ENCODE data around the gene ZBTB17. TPM values are rescaled to one million over a fixed set of nuclear protein-coding genes. Genes with fewer than 3 reads are reported as not detected.
"Not testable (repeated sequence)": the region's sequence is repeated elsewhere in the genome, so short reads cannot be mapped to it uniquely, and the experiment has no call there.

Gene ZBTB17
- total RNA-seq, 1 donor from 2014 or later: 48.6 TPM

DNA sequence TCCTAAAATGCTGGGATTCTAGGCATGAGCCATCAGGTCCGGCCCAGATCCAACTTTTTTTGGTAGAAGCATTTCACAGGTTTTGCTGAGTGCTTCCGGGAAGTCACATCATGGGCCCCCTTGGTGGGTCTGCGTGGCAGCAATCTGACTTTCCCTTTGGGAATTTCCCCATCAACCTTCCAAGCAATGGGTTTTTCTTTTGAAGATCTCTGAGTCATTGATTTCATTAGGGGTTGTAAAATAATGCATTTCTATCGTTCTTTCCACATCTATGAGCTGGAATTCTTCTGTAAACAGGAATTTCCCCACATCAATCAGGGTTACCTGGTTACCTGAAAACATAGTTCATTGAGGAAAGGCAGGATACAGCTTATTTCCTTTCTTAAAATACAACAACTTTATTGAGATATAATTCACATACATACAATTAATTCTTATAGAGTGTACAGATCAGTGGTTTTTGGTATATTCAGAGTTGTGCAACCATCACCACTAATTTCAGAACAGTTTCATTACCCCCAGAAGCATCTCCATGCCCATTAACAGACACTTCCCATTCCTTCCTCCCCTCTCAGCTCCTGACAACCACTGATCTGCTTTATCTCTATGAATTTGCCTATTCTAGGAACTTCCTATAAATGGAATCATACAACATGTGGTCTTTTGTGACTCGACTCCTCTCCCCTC, 9.9 kb upstream of the ZBTB17 start:
- Mint-ChIP-seq H3K4me3 (no peak overlapping the region), H3K27ac (no peak overlapping the region), H3K9me3 (peaks cover 17% of the 10 kb centered on the region), H3K4me1 (no peaks in the 10 kb centered on the region), H3K36me3 (no peaks in the 10 kb centered on the region), H3K27me3 (ENCODE audit: low read depth) (peaks cover 5% of the 10 kb centered on the region)
- DNase-seq (ENCODE audit: low spot score in 2 of 2, unreplicated experiment in 2 of 2): no peak
- TF ChIP-seq, protein P1, sequence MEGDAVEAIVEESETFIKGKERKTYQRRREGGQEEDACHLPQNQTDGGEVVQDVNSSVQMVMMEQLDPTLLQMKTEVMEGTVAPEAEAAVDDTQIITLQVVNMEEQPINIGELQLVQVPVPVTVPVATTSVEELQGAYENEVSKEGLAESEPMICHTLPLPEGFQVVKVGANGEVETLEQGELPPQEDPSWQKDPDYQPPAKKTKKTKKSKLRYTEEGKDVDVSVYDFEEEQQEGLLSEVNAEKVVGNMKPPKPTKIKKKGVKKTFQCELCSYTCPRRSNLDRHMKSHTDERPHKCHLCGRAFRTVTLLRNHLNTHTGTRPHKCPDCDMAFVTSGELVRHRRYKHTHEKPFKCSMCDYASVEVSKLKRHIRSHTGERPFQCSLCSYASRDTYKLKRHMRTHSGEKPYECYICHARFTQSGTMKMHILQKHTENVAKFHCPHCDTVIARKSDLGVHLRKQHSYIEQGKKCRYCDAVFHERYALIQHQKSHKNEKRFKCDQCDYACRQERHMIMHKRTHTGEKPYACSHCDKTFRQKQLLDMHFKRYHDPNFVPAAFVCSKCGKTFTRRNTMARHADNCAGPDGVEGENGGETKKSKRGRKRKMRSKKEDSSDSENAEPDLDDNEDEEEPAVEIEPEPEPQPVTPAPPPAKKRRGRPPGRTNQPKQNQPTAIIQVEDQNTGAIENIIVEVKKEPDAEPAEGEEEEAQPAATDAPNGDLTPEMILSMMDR (IDR thresholded peaks at IDR 0.05; ENCODE audit: unreplicated experiment): no peak

DNA sequence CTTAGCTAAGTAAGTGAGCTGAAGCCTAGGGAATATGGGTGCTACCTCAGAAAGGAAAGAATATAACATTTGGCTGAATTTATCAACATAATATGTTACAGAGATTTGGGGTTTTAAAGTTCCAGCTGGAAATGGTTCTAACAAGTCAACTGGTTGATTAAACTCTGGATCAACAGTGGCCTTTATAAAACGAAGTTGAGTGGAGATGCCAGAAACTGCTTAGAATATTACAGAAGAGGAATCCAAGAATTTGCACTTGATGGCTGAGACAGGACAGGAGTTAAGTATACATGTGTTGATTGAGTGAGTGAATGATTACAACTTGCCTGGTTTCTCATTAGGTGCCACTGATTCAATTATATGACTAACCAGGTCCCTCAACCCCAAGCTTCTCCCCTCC, 7.4 kb upstream of the ZBTB17 start:
- Mint-ChIP-seq H3K36me3 (no peaks in the 10 kb centered on the region), H3K27me3 (ENCODE audit: low read depth) (peaks cover 2% of the 10 kb centered on the region), H3K9me3 (peaks cover 18% of the 10 kb centered on the region), H3K4me1 (no peaks in the 10 kb centered on the region), H3K4me3 (no peak overlapping the region), H3K27ac (no peak overlapping the region)
- TF ChIP-seq, protein P1 (IDR thresholded peaks at IDR 0.05; ENCODE audit: unreplicated experiment): no peak
- DNase-seq (ENCODE audit: low spot score in 2 of 2, unreplicated experiment in 2 of 2): no peak

DNA sequence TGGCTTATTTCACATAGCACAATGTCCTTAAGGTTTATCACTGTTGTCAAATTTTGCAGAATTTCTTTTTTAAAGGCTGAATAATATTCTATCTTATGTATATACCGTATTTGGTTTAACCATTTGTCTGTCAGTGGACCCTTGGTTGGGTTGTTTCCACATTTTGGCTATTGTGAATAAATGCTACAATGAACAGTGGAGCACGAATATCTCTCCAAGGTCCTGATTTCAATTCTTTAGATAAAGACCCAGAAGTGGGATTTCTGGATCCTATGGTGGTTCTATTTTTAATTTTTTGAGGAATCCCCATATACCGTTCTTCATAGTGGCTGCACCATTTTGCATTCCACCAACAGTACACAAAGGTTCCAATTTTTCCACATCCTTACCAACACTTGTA, 5.8 kb upstream of the ZBTB17 start:
- H3K27ac Mint-ChIP-seq: no peak overlapping the region
- no peak overlapping the region for H3K4me3 Mint-ChIP-seq
- peaks cover under 1% of the 10 kb centered on the region for H3K4me1 Mint-ChIP-seq
- no peak for DNase-seq (ENCODE audit: low spot score in 2 of 2, unreplicated experiment in 2 of 2)
- peaks cover 2% of the 10 kb centered on the region for H3K27me3 Mint-ChIP-seq (ENCODE audit: low read depth)
- peaks cover 23% of the 10 kb centered on the region for H3K9me3 Mint-ChIP-seq
- TF ChIP-seq, protein P1 (IDR thresholded peaks at IDR 0.05; ENCODE audit: unreplicated experiment): no peak
- H3K36me3 Mint-ChIP-seq: no peaks in the 10 kb centered on the region

DNA sequence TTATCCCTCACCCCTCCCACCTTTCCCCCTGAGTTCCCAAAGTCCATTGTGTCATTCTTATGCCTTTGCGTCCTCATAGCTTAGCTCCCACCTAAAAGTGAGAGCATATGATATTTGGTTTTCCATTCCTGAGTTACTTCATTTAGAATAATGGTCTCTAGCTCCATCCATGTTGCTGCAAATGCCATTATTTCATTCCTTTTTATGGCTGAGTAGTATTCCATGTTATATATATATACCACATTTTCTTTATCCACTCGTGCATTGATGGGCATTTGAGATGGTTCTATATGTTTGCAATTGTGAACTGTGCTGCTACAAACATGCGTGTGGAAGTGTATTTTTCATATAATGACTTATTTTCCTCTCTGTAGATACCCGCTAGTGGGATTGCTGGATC, 2.0 kb upstream of the ZBTB17 start:
- H3K4me1 Mint-ChIP-seq: peaks cover 13% of the 10 kb centered on the region
- not testable (repeated sequence) for H3K36me3 Mint-ChIP-seq; H3K4me3 Mint-ChIP-seq; H3K27me3 Mint-ChIP-seq (ENCODE audit: low read depth); DNase-seq (ENCODE audit: low spot score in 2 of 2, unreplicated experiment in 2 of 2); H3K27ac Mint-ChIP-seq
- peaks cover 13% of the 10 kb centered on the region for H3K9me3 Mint-ChIP-seq

DNA sequence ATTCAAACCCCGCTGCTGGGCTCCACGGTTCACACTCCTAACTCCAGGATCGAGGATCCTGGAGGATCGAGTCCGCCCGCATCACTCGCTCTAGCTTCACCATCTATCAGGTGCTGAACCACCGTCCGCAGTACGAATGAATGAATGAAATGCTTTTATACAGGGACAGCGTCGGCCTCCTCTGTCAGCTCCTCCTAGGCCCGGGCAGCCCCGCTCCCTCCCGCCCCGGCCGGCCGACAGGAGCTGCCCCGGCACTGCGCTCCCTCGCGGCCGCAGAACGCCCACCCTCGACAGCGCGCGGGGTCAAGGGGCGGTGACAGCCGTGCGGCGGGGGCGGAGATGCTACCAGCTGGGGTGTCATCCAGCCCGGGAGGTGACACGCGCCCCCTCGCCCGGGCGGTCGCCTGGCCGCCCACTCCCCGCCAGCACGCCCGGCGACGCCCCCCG, 520 bp downstream of the ZBTB17 start:
- no peaks in the 10 kb centered on the region for H3K27me3 Mint-ChIP-seq (ENCODE audit: low read depth)
- H3K36me3 Mint-ChIP-seq: peaks cover 20% of the 10 kb centered on the region
- peaks cover 7% of the 10 kb centered on the region for H3K9me3 Mint-ChIP-seq
- DNase-seq (ENCODE audit: low spot score in 2 of 2, unreplicated experiment in 2 of 2): no peak
- peak overlapping the region; percentile 87 for H3K4me3 Mint-ChIP-seq
- TF ChIP-seq, protein P1 (IDR thresholded peaks at IDR 0.05; ENCODE audit: unreplicated experiment): no peak
- H3K4me1 Mint-ChIP-seq: peaks cover 13% of the 10 kb centered on the region
- H3K27ac Mint-ChIP-seq: peak overlapping the region; percentile 86

DNA sequence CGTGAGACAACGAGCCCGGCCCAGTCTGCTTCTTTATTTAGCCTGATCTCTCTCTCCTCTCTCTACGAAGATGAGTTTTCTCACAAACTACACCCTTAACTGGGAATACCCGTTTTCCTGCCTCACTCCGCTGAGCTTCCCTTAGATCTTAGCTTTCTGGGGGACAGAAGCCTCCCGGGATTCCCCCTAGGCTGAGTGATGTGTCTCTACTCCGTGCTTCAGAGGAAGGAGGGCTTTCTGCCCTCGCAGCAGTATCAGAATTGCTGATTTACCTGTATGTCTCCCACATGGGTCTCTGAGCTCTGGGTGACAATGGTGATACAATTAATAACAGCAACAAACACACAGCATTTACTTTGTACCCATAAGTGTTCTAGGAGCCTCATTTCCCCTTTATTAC, 1.0 kb downstream of the ZBTB17 start:
- H3K27ac Mint-ChIP-seq: peak overlapping the region; percentile 86
- TF ChIP-seq, protein P1 (IDR thresholded peaks at IDR 0.05; ENCODE audit: unreplicated experiment): no peak
- peaks cover 11% of the 10 kb centered on the region for H3K9me3 Mint-ChIP-seq
- peaks cover 13% of the 10 kb centered on the region for H3K4me1 Mint-ChIP-seq
- peak overlapping the region; percentile 87 for H3K4me3 Mint-ChIP-seq
- no peak for DNase-seq (ENCODE audit: low spot score in 2 of 2, unreplicated experiment in 2 of 2)
- peaks cover 24% of the 10 kb centered on the region for H3K36me3 Mint-ChIP-seq
- H3K27me3 Mint-ChIP-seq (ENCODE audit: low read depth): no peaks in the 10 kb centered on the region
